ENCODE data around the gene IQCE. TPM values are rescaled to one million over a fixed set of nuclear protein-coding genes. Genes with fewer than 3 reads are reported as not detected.

Gene IQCE
- polyA plus RNA-seq (2013, experiment 1 of 2; ENCODE audit: insufficient read length): 8.2 TPM
- 6.5 TPM for polyA plus RNA-seq (2013, experiment 2 of 2; ENCODE audit: insufficient read length)

DNA sequence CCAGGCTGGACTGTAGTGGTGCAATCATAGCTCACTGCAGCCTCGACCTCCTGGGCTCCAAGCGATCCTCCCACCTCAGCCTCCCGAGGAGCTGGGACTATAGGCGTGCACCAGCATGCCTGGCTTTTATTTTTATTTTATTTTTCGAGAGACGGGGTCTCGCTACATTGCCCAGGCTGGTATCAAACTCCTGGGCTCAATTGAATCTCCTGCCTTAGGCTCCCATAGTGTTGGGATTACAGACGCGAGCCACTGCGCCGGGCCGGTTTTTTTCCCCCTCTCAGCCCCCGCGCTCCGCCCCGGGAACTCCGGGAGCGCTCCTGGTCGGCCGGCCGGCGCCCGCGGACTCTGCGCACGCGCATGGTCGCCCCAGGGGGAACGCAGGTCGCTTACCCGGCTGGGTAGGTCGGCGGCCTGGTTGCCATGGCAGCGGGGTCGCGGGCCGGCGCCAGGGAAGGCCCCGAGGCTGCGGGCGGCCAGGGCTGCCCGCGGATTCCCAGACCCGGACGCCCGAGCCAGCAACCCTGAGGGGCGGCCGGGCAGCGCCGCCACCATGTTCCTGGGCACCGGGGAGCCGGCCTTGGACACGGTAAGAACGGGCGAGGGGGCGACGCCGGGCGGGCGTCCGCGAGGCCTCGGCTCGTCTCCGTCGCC, at the start of gene IQCE:
Gene IQCE, plus strand, starts transcription at position 351 of the 654 bp plus-strand sequence. Its CDS starts 203 bp downstream, at position 554.
- peak; percentile 87 for DNase-seq

- DNase-seq: no peak
These were observed 49.4 kb upstream of the IQCE start for GRCh38 chr7:2509298-2509906.

GRCh38 chr7:2510130-2510776, 48.5 kb upstream of the IQCE start:
- DNase-seq: no peak

- no peak for DNase-seq
These were observed 47.6 kb upstream of the IQCE start for GRCh38 chr7:2510909-2511768.

- no peak for DNase-seq
These were observed 47.0 kb upstream of the IQCE start for GRCh38 chr7:2511769-2512168.

DNA sequence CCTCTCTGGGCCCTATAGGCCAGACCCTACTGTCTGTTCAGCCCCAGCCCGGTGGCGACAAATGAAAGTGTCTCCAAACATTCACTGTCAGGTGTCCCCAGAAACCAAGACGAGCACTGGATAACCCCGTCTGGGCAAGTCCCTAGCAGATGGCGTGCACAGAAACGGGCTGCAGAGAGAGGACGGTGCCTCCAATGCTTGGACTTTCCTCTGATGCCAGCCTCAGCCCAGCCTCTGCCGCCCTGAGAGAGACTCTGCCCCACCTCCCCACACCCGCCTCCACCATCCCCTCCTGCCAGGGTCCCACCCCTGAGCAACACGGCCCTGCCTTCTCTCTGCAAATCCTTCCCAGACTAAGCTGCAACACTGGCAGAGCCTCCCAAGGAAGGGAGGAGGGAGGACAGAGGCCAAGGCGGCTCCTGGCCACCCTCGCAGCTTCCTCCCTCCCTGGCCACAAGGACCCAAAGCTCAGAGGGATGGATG, 46.6 kb upstream of the IQCE start:
- DNase-seq: no peak

DNA sequence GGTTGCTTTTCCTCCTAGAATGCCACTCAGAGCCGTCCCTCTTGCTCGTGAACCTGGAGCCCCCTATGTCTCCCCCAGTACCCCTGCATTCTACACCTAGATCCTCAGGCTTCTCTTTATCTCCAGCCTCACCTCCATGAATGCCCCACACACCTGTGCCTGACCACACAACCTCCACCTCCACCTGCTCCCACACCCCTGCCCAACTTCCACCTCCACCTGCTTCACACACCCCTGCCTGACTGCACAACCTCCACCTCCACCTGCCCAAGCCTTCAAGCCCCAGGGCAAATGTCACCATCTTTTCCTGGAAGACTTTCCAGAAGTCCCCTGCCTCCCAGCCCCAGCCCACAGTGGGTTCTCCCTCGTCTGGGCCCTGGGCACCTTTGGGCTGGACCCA, 46.1 kb upstream of the IQCE start:
- DNase-seq: no peak

- DNase-seq: no peak
These were observed 45.1 kb upstream of the IQCE start for GRCh38 chr7:2513702-2514101.

- no peak for DNase-seq
These were observed 44.0 kb upstream of the IQCE start for GRCh38 chr7:2514473-2515423.

DNA sequence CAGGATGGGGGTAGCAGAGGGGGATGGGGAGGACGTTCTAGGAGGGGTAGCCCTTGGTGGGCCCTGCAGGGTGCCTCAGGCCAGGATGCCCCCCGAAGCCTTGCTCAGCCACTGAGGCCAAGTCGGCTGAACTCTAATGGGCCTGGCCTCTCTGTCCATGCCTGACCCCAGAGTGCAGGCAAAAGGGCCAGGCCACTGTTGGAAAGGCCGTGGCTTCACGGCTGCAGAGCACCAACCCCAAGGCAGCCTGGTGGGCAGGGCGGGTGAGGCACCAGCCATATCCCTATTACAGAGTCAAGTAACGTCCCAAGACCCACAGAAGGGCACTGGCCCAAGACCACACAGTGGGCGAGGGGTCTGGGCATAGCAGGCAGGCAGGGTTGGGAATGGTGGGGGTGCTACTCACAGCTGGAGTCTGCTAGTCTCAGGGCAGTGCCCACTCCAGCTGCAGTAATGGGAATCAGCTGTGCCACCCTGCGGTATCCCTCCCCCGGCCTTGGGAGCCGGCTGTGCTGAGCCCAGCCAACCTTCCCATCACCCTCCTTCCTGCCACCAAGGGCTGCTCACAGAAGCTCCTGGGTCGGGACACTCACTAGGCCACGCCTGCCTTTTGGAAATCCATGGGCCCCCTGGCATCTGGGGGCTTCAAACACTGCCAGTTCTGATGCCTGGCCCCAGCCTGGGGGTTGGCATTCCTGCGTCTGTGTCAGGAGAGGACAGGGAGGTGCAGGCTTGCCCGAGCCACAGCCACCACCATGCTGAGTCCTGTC, 43.2 kb upstream of the IQCE start:
- no peak for DNase-seq

- DNase-seq: no peak
These were observed 42.6 kb upstream of the IQCE start for GRCh38 chr7:2516194-2516555.

DNA sequence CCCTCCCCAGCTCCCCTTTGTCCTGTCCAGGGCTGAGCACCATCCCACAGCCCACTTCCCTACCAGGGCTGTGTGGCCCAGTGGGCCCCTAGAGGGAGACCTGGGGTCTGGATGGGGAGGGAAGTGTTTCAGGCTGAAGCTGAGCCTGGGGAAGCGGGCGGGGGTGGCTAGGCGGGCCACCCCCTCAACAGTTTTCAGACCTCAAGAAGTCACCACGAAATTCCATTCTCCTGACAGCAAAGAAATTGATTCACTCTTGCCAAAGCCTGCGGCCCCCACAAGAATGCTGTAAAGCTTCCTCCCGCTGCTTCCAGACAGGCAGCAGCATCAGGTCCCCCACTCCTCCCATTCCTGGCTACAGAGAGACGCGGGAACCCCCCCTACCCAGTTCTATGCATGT, 41.8 kb upstream of the IQCE start:
- peak; percentile 97 for DNase-seq

DNA sequence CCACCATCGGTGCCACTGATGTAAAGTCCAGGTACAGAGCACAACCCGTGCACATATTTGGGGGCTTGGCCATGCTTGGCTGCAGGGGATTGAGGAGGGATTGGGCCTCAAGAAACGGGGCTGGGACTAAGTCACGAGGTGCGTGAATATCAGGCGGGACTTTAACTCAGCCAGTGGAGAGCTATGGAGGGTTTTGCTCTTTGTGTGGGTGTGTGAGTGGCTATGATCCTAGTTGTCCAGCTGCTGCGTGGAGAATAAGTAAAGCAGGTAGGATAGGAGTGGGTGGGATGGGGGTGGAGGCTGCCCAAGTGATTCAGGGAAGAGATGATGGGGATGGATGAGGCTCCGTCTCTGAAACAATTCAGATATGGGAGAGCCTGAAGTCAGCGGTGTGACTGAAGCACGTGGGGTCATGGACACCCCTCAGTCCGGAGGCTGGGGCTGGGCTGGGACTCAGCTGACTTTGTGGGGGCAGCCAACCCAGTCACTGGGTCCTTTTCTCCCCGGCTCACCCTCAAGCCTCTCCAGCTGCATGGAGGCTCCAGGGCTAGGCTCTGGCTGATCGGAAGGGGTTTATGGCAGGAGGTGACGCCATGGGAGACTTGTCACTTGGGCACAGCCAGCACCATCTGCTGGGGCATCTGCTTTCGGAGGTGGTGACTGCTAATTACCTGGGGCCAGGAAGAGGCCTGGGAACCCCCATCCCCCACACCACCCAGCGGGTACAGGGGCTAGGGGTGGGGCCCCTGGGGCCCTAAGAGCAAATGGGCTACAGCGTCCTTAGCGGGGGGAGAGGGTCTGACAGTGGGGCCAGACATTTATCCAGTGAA, 40.9 kb upstream of the IQCE start:
- DNase-seq: no peak

GRCh38 chr7:2518737-2519118, 40.1 kb upstream of the IQCE start:
- DNase-seq: no peak

DNA sequence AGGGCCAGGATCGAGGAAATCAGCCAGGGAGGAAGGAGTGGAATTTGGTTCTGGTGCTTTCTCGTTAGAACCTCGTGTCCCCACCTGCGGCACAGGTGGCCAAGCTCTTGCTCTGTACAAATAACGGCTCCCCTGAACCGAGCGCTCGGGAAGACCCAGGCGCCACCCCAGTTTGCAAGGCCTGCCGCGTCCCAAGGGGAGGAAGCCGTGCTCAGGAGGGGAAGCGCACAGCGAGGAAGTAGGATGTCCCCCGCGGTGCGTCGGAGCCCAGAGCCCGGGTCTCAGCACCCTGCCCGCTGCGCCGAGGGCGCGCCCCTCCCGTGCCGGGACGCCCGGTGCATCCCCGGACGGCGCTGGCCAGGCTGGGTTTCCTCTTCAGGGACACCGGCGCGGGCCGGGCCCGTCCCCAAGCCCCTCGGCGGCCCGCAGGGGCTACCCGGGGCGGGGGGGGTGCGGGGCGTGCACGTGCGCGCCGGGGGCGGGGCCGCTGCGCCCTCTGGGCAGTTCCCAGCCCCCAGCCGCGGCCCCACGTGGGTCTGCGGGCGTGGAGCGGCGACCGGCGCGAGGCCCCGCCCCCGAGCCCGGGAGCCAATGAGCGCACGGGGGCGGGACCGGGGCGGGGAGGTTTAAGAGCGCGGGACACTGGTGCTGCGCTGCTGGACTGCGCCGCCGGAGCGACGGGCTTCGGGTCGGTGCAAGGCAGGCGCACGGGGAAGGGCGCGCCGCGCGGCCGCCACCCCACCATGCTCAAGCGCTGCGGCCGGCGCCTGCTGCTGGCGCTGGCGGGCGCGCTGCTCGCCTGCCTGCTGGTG, 39.5 kb upstream of the IQCE start, which contains the start of gene LFNG:
Gene LFNG, plus strand, starts transcription at position 656 of the 812 bp plus-strand sequence. Its CDS starts 88 bp downstream, at position 744.
- DNase-seq: peak; percentile 88

DNA sequence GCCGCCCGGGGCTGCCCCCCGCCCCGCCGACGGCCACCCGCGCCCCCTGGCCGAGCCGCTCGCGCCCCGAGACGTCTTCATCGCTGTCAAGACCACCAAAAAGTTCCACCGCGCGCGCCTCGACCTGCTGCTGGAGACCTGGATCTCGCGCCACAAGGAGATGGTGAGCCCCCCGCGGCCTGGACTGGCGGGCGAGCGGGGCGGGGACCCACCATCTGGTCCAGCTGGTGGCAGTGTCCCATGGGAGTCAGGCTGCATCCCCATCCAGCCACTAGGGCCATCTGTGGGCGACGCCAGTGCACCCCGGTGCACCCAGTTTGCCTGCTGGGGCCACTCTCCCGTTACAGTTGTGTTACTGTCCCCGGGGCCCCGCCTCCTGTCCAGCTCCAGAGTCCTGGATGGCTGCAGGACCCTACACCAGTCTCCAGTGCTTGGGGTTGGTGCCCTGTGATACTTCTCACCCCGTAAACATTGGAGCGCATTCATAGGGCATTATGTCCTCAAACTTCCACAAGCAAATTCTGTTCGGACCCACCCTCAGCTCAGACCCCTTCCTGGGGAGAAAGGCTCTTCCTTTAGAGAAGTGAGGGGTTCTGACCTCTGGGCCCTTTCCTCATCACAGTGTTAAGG, 38.5 kb upstream of the IQCE start:
- DNase-seq: no peak

GRCh38 chr7:2520761-2521290, 38.0 kb upstream of the IQCE start:
- DNase-seq: peak; percentile 44

GRCh38 chr7:2521341-2521745, 37.4 kb upstream of the IQCE start:
- no peak for DNase-seq
